GM19193 (cell line): ENCODE results near the gene ULBP3.

Experiments used
- POLR2A ChIP-seq: IDR thresholded peaks from 4 replicates; pipeline ENCODE4 v1.6.1; 2011; ENCODE audit not compliant: insufficient read depth, insufficient read length; ENCODE audit errors: extremely low read depth

Gene ULBP3

GRCh38 chr6:150068720-150069648, at the start of gene ULBP3:
Gene ULBP3 (minus strand): TSS chr6:150069121. CDS start chr6:150069066, 55 bp downstream.
- no peak for TF ChIP-seq POLR2A

- TF ChIP-seq POLR2A, result no peak
Measured at GRCh38 chr6:150118627-150119026, 49.7 kb upstream of the ULBP3 start.

- no peak for TF ChIP-seq POLR2A
Measured at GRCh38 chr6:150118203-150118602, 49.3 kb upstream of the ULBP3 start.

- TF ChIP-seq POLR2A, result no peak
Measured at GRCh38 chr6:150116200-150116800, 47.4 kb upstream of the ULBP3 start.

GRCh38 chr6:150115769-150116168, 46.8 kb upstream of the ULBP3 start:
- TF ChIP-seq POLR2A, result no peak

GRCh38 chr6:150112233-150112632, 43.3 kb upstream of the ULBP3 start:
- TF ChIP-seq POLR2A, result no peak

- TF ChIP-seq POLR2A, result no peak
Measured at GRCh38 chr6:150102750-150103270, 33.9 kb upstream of the ULBP3 start.

GRCh38 chr6:150100745-150101144, 31.8 kb upstream of the ULBP3 start:
- TF ChIP-seq POLR2A, result no peak

- no peak for TF ChIP-seq POLR2A
Measured at GRCh38 chr6:150099953-150100352, 31.0 kb upstream of the ULBP3 start.

GRCh38 chr6:150099546-150099945, 30.6 kb upstream of the ULBP3 start:
- TF ChIP-seq POLR2A, result no peak

- TF ChIP-seq POLR2A, result no peak
Measured at GRCh38 chr6:150098155-150098554, 29.2 kb upstream of the ULBP3 start.

- no peak for TF ChIP-seq POLR2A
Measured at GRCh38 chr6:150093397-150093796, 24.5 kb upstream of the ULBP3 start.

GRCh38 chr6:150091476-150091875, 22.6 kb upstream of the ULBP3 start:
- no peak for TF ChIP-seq POLR2A

- no peak for TF ChIP-seq POLR2A
Measured at GRCh38 chr6:150090328-150090727, 21.4 kb upstream of the ULBP3 start.

GRCh38 chr6:150088481-150089154, 19.7 kb upstream of the ULBP3 start:
- no peak for TF ChIP-seq POLR2A
